Measurements from ENCODE around the gene YIF1B. TPM values are rescaled to one million over a fixed set of nuclear protein-coding genes. Genes with fewer than 3 reads are reported as not detected.

The YIF1B gene
- total RNA-seq, 1 donor from 2014 or later = 93.3 TPM

DNA sequence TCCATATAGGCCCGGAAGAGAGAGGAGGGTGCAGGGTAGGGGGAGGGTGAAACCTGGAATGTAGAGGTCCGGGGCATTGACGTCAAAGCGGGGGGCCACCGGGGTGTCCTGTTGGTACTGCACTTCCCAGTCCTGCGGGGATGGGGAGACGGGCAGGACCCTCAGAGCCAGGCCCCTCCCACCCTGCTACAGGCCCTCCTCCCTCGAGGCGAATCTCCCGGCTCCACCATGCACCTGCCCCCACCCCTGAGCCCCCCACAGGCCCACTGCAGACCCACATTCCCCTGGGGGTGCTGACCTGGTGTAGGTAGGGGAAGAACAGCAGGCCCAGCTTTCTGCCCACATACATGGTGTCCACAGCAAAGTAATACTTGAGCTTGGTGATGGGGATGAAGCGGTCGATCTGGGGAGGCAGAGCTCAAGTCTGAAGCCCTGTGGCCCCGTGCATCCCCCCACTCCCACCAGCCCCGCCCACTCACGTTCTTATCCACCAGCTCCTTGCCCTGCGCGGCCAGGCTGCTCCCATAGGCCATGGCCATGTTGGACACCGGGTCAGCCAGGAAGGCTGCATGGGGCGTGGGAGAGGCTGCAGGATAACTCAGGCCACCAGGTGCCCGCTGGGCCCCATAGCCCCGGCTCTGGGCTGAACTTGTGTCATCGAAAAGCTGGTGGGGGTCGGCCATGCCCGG, 6.7 kb downstream of the YIF1B start:
- Mint-ChIP-seq H3K4me1 (ENCODE audit: low read depth) (peaks cover 11% of the 10 kb centered on the region), H3K27me3 (ENCODE audit: low read depth) (no peaks in the 10 kb centered on the region), H3K4me3 (ENCODE audit: unreplicated experiment) (no peak overlapping the region), H3K9me3 (ENCODE audit: low read depth) (no peaks in the 10 kb centered on the region), H3K36me3 (ENCODE audit: low read depth) (peaks cover 5% of the 10 kb centered on the region), H3K27ac (ENCODE audit: unreplicated experiment) (no peak overlapping the region)
- TF ChIP-seq, protein P1, sequence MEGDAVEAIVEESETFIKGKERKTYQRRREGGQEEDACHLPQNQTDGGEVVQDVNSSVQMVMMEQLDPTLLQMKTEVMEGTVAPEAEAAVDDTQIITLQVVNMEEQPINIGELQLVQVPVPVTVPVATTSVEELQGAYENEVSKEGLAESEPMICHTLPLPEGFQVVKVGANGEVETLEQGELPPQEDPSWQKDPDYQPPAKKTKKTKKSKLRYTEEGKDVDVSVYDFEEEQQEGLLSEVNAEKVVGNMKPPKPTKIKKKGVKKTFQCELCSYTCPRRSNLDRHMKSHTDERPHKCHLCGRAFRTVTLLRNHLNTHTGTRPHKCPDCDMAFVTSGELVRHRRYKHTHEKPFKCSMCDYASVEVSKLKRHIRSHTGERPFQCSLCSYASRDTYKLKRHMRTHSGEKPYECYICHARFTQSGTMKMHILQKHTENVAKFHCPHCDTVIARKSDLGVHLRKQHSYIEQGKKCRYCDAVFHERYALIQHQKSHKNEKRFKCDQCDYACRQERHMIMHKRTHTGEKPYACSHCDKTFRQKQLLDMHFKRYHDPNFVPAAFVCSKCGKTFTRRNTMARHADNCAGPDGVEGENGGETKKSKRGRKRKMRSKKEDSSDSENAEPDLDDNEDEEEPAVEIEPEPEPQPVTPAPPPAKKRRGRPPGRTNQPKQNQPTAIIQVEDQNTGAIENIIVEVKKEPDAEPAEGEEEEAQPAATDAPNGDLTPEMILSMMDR (IDR thresholded peaks at IDR 0.05) = no peak
- DNase-seq (ENCODE audit: low spot score) = no peak

DNA sequence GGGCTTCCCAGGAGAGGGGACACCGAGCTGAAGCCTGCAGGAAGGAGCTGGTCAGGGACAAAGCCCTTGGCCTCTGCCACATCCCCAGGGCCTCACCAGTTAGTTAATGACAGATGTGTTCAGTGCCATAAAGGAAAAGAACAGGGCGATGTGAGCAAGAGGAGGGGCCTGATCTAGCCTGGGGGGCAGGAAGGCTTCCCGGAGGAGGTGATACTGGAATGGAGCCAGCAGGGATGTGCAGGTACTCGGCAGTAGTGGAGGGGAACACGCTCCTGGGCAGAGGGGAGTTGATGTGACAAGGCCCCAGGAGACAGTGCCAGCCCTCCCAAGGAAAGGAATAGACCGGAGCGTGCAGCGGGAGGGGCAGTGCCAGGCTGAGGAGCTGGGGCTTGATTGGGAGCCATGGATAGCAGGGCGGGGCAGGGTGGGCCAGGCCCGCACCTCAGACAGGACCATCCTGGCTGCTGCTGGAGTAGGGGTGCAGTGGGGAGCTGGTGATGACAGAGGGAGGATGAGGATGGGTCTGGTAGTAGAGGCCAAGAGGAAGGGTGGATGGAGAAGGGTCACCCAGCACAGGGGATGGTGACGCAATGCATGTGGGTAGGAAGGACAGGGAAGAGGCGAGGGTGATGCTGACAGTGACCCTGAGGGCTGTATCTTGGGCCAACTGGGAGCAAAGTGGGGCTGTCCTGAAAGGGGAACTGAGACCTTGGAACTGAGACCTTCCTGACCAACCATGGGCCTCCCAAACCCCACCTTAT, 7.6 kb downstream of the YIF1B start:
- H3K36me3 Mint-ChIP-seq (ENCODE audit: low read depth) = peaks cover 5% of the 10 kb centered on the region
- TF ChIP-seq, protein P1 (IDR thresholded peaks at IDR 0.05) = no peak
- H3K9me3 Mint-ChIP-seq (ENCODE audit: low read depth) = no peaks in the 10 kb centered on the region
- no peak overlapping the region for H3K4me3 Mint-ChIP-seq (ENCODE audit: unreplicated experiment)
- DNase-seq (ENCODE audit: low spot score) = no peak
- peaks cover 12% of the 10 kb centered on the region for H3K4me1 Mint-ChIP-seq (ENCODE audit: low read depth)
- H3K27me3 Mint-ChIP-seq (ENCODE audit: low read depth) = no peaks in the 10 kb centered on the region
- no peak overlapping the region for H3K27ac Mint-ChIP-seq (ENCODE audit: unreplicated experiment)

DNA sequence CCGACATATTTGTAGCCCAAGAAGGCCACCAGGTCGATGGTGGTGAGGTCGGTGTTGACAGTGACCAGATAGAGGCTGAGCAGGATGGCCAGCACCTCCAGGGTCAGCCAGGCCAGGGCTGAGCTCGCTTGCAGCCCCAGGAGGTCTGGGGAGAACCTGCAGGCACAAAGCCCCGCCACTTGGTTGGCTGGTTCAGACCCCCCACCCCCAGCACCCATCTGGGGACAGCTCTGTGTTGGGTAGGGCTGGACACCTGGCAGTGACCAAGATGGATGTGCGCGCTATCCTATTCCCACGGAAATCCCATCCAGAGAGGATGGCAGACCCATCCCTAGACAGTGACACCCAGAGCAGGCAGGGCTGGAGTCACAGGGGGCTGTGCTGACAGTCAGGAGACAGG, 8.2 kb downstream of the YIF1B start:
- Mint-ChIP-seq H3K9me3 (ENCODE audit: low read depth) (no peaks in the 10 kb centered on the region), H3K4me1 (ENCODE audit: low read depth) (peaks cover 14% of the 10 kb centered on the region), H3K27ac (ENCODE audit: unreplicated experiment) (no peak overlapping the region), H3K27me3 (ENCODE audit: low read depth) (no peaks in the 10 kb centered on the region), H3K4me3 (ENCODE audit: unreplicated experiment) (no peak overlapping the region), H3K36me3 (ENCODE audit: low read depth) (peaks cover 5% of the 10 kb centered on the region)
- no peak for DNase-seq (ENCODE audit: low spot score)
- TF ChIP-seq, protein P1 (IDR thresholded peaks at IDR 0.05) = no peak

- H3K4me3 Mint-ChIP-seq (ENCODE audit: unreplicated experiment) = no peak overlapping the region
- H3K4me1 Mint-ChIP-seq (ENCODE audit: low read depth) = peaks cover 11% of the 10 kb centered on the region
- H3K36me3 Mint-ChIP-seq (ENCODE audit: low read depth) = peaks cover 5% of the 10 kb centered on the region
- H3K27me3 Mint-ChIP-seq (ENCODE audit: low read depth) = no peaks in the 10 kb centered on the region
- no peaks in the 10 kb centered on the region for H3K9me3 Mint-ChIP-seq (ENCODE audit: low read depth)
- no peak for DNase-seq (ENCODE audit: low spot score)
- H3K27ac Mint-ChIP-seq (ENCODE audit: unreplicated experiment) = no peak overlapping the region
- TF ChIP-seq, protein P1 (IDR thresholded peaks at IDR 0.05) = no peak
These were observed 8.7 kb downstream of the YIF1B start for GRCh38 chr19:38307076-38307475.

DNA sequence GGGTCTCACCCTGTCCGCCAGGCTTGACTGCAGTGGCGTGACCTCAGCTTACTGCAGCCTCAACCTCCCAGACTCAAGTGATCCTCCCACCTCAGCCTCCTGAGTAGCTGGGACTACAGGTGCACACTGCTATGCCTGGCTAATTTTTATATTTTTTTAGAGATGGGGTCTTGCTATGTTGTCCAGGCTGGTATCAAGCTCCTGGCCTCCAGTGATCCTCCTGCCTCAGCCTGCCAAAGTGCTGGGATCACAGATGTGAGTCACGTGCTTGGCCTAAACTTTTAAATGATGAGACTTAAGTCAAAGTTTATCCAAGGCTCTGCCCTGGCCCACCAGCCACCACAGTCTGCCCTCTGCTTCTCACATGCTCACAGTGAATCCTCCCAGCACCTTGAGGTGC, 9.5 kb downstream of the YIF1B start:
- TF ChIP-seq, protein P1 (IDR thresholded peaks at IDR 0.05) = no peak
- Mint-ChIP-seq H3K27ac (ENCODE audit: unreplicated experiment) (no peak overlapping the region), H3K36me3 (ENCODE audit: low read depth) (peaks cover 5% of the 10 kb centered on the region), H3K9me3 (ENCODE audit: low read depth) (no peaks in the 10 kb centered on the region), H3K4me1 (ENCODE audit: low read depth) (peaks cover 16% of the 10 kb centered on the region), H3K27me3 (ENCODE audit: low read depth) (no peaks in the 10 kb centered on the region), H3K4me3 (ENCODE audit: unreplicated experiment) (no peak overlapping the region)
- no peak for DNase-seq (ENCODE audit: low spot score)
